T-helper 1 cell treated with Interleukin-12 subunit alpha and Interleukin-12 subunit beta and Interleukin-4 antibody, amounts not matched to agents 30 ng/mL and 1 ng/mL, for 36 hours (primary cell): ENCODE data around the gene KCTD10. TPM values are rescaled to one million over a fixed set of nuclear protein-coding genes. Genes with fewer than 3 reads are reported as not detected.
"Not testable (repeated sequence)": the region's sequence is repeated elsewhere in the genome, so short reads cannot be mapped to it uniquely, and the experiment has no call there.

Experiments used
- intact Hi-C: fragments of 100-400 bp; cut with micrococcal nuclease; formaldehyde crosslinking; loops from one replicate; pipeline ENCODE4 v1.15.1; 2024
- total RNA-seq: library from RNA; stranded (reverse); gene quantifications from 2 replicates; pipeline ENCODE4 v1.2.3, GENCODE V29; 2022

Gene KCTD10
- total RNA-seq, 1 donor from 2014 or later: 52.5 TPM

DNA sequence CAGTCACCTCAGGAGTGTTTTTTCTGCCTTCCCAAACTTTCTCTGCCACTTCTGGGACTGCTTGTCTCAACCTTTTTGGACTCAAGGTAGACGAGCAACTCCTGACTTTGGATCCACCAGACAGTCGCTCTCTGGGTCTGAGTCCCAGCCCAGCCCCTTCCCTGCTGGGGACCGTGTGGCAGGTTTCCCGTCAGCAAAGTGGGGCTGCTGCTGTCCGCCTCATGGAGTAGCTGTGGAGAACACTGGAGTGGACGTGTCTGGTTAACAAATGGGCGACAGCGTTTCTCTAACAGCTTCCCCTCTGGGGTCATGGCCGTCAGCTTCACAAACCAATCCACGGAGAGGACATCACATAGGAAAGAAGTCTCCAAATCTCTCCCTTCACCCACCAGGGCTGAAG lies 54.8 kb downstream of the KCTD10 start:
- intact Hi-C loops: no loop called here

DNA sequence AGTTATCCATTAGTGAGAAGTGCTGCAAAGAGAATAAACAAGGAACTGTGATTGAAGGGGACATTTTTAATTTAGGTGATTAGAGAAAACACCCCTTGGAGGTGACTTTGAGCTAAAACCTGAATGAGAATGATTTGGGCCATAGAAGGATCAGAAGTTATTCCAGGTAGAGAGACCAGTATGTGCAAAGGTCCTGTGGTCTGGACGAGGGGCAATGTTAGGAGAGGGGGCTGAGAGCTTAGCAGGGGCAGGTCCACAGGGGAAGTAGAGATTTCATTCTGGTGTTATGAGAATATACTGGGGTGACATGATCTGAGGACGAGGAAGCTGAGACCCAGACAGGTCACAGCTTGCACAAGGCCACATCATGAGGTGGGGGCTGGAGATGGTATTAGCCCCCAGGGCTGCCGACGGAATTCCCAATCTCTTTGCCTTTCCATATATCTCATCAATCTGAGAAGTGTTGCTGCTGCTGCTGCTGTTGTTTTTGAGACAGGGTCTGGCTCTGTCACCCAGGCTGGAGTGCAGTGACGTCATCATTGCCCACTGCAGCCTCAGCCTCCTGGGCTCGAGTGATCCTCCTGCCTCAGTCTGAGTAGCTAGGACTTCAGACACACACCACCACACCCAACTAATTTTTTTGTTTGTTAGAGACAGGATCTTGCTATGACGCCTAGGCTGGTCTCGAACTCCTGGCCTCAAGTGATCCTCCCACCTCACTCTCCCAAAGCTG lies 55.6 kb downstream of the KCTD10 start:
- intact Hi-C loops: no loop called here

DNA sequence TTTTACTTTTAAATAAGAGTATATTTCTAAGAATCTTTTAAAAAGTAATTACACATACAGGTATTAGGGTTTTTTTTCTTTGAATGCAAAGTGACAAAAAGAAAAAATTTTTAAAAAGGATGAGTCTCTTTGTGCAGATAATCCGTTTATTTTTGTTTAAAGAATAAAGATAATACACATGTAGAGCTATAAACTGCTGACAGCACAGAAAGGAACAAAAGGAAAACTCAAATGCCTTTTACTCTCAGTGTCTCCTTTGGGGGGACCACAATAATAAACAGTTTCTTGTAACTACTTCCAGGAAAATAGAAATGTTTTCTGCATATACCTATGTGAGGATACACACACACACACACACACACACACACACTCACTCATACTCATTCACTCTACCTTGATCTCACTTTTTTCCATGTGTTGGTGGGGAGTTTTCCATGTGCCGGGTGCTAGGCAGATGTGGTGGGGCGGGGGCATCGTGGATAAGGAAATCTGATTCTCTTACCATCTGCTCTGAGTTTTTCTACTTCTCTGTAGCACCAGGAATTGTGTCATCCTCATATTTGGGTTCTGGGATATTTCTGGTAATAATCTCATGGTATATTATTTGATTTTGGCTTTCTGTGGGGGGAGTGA lies 58.1 kb downstream of the KCTD10 start:
- intact Hi-C loops: no loop called here

DNA sequence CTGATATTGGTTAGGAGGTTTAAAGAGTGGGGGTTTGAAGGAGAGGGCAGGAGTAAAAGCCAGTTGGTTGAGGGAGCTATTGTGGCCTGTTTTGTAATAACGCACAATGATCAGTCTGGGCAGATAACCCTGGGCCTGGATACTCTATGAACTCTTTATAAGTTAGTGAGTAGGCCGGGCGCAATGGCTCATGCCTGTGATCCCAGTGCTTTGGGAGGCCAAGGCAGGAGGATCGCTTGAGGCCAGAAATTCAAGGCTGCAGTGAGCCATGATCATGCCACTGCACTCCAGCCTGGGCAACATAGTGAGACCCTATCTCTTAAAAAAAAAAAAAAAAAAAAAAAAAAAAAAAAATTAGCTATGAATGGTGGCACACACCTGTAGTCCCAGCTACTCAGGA lies 71.0 kb downstream of the KCTD10 start:
- intact Hi-C loops: not testable (repeated sequence)

DNA sequence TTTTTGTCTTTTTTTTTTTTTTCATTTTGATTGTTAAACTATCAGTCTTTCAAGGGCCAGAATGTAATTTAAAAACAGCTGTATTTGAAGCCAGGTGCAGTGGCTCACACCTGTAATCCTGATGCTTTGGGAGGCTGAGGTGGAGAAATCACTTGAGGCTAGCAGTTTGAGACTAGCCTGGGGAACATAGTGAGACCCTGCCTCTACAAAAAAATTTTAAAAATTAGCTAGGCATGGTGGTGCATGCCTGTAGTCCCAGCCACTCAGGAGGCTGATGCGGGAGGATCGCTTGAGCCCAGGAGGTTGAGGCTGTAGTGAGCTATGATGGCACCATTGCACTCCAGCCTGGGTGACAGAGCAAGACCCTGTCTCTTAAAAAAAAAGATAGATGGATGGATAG lies 72.3 kb downstream of the KCTD10 start:
- intact Hi-C loops: not testable (repeated sequence)

Other genes with a start within 250 kb of the KCTD10 start
- gene FOXN4, start 168.0 kb downstream of the KCTD10 start, total RNA-seq: not detected in 2 replicates
- gene MYO1H, start 129.4 kb downstream of the KCTD10 start, total RNA-seq: not detected in 2 replicates
- gene UBE3B, start 334 bp upstream of the KCTD10 start, total RNA-seq: 33.2 and 34.1 TPM in 2 replicates
- gene MMAB, start 96.2 kb upstream of the KCTD10 start, total RNA-seq: 23.3 and 24.1 TPM in 2 replicates
- gene MVK, start 96.5 kb upstream of the KCTD10 start, total RNA-seq: 14.1 and 14.2 TPM in 2 replicates
- 0.51 and 0.80 TPM in 2 replicates for gene FAM222A, start 236.5 kb upstream of the KCTD10 start, total RNA-seq